GM12873 (cell line): ENCODE results near the gene PRSS12.

Source experiments
- CTCF ChIP-seq: IDR thresholded peaks from 2 replicates; pipeline ENCODE4 v1.5.1; 2012; ENCODE audit warnings: low read depth, mild to moderate bottlenecking, moderate library complexity, low read length, control low read depth; ENCODE audit not compliant: insufficient read depth; ENCODE audit errors: missing control alignments

The PRSS12 gene

DNA sequence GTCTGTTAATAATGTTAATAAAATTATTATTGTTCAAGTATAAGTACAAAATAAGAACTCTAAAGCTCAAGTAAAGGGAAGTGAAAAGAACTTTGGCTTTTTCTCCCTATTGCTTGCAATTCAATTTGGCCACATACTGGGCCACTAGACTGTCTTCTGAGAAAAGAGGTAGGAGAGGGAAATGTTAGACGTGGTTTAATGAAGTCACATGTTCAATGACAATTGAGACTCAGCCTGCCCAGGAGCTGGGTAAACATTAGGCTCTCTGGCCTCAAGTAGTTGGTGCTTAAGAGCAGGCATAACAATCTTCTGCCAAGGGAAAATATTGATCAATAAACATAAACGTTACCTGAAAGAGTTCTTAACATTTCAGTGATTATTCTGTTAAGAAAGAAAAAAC lies 15.1 kb upstream of the PRSS12 start:
- TF ChIP-seq CTCF: no peak

DNA sequence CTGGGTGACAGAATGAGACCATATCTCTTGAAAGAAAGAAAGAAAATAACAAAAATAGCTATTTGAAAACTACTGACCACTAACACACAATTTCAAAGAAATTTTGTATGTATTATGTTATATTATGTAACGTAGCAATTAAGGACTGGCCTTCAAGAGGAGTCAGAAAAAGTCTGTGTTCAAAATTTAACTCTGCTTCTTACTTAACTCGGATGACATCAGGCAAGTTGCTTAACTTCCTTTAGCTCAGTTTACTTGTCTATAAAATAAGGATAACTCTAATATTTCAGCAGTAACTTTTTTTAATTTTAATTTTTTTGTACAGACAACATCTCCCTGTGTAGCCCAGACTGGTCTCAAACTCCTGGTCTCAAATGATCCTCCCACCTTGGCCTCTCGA lies 14.6 kb upstream of the PRSS12 start:
- no peak for TF ChIP-seq CTCF

DNA sequence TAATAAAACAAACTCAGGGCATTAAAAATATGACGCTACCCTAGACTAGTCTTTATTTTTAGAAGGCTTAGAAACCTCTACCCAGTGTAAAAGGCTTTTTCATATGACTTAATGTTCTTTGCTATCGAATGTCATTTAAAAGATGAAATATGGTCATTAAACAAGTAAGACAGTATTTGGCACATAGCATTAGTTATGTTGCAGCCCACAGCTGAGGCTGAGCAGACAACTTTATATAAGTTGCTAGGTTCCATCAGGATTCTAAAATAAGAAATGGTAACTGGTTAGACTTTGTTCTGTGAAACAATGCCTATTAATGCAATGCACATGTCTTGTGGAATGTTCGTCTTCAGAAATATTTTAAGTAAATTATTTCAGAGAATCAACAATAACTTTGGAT lies 10.4 kb upstream of the PRSS12 start:
- TF ChIP-seq CTCF: no peak

GRCh38 chr4:118361192-118361591 lies 8.4 kb upstream of the PRSS12 start:
- no peak for TF ChIP-seq CTCF

DNA sequence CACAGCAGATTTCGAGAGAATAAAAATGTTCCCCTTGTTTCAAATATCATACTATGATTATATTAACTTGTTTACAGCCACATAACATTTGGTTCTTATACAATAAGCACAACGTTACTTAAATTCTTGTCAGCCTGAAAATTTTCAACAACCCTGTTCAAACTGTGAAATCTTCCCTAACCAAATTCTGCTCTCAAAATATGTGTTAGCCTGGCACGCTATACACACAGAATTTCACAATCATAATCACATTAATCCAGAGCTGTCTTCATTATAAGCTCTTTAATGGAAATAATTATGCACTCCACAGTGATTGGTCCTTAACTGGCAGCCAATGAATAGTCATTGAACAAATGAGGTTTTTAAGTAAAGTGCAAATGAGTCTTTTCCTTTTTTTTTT lies 7.3 kb upstream of the PRSS12 start:
- no peak for TF ChIP-seq CTCF

- TF ChIP-seq CTCF: no peak
Observed at GRCh38 chr4:118357601-118358000, 4.8 kb upstream of the PRSS12 start.

DNA sequence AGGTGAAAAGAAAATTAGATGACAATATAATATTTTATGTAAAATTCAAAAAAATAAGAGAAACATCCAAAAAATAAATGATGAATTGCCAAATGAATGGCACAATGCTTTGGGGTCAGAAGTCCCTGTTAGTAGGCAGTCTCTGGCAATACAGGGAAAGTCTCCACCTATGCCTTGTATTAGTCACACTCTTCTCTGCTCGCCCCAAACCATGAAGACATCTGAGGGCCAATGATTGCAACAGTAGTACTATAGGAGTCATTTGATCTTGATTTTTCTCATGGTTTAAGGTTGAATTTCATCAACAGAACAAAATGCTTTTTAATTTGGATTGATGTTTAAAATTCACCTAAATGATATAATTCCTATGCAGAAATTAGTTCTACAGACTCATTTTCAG lies 3.9 kb upstream of the PRSS12 start:
- no peak for TF ChIP-seq CTCF

- no peak for TF ChIP-seq CTCF
Observed at GRCh38 chr4:118356111-118356510, 3.3 kb upstream of the PRSS12 start.
